Smooth muscle cell of the brain vasculature (primary cell): ENCODE data around the gene COL9A3.

Experiments used
- DNase-seq: peaks from one replicate; pipeline ENCODE4 v3.0.0-alpha.2; 2012; ENCODE audit warnings: low read depth, low spot score

The COL9A3 gene

GRCh38 chr20:62778601-62779416 is 38.0 kb upstream of the COL9A3 start:
- no peak for DNase-seq

- no peak for DNase-seq
Measured at GRCh38 chr20:62779417-62779685, 37.5 kb upstream of the COL9A3 start.

GRCh38 chr20:62780204-62780603 is 36.6 kb upstream of the COL9A3 start:
- DNase-seq: no peak

- DNase-seq: no peak
Measured at GRCh38 chr20:62780696-62781095, 36.2 kb upstream of the COL9A3 start.

- DNase-seq: no peak
Measured at GRCh38 chr20:62782149-62782892, 34.5 kb upstream of the COL9A3 start.

GRCh38 chr20:62782893-62783278 is 34.0 kb upstream of the COL9A3 start:
- DNase-seq: no peak

- DNase-seq: no peak
Measured at GRCh38 chr20:62784497-62784896, 32.4 kb upstream of the COL9A3 start.

GRCh38 chr20:62785393-62785792 is 31.5 kb upstream of the COL9A3 start:
- DNase-seq: no peak

- no peak for DNase-seq
Measured at GRCh38 chr20:62786157-62786556, 30.7 kb upstream of the COL9A3 start.

- DNase-seq: no peak
Measured at GRCh38 chr20:62787321-62787720, 29.5 kb upstream of the COL9A3 start.

GRCh38 chr20:62787866-62788265 is 29.0 kb upstream of the COL9A3 start:
- DNase-seq: no peak

GRCh38 chr20:62788607-62789006 is 28.2 kb upstream of the COL9A3 start:
- DNase-seq: no peak

- no peak for DNase-seq
Measured at GRCh38 chr20:62790075-62790474, 26.8 kb upstream of the COL9A3 start.

- DNase-seq: peak; percentile 76
Measured at GRCh38 chr20:62791301-62792181, 25.3 kb upstream of the COL9A3 start.

GRCh38 chr20:62792182-62792939 is 24.5 kb upstream of the COL9A3 start:
- DNase-seq: no peak

- DNase-seq: no peak
Measured at GRCh38 chr20:62792940-62793756, 23.7 kb upstream of the COL9A3 start.

GRCh38 chr20:62793757-62794006 is 23.2 kb upstream of the COL9A3 start:
- DNase-seq: no peak

GRCh38 chr20:62794007-62794724 is 22.7 kb upstream of the COL9A3 start:
- DNase-seq: peak; percentile 80

- DNase-seq: no peak
Measured at GRCh38 chr20:62795023-62795761, 21.7 kb upstream of the COL9A3 start.
